Mononuclear cell (primary cell): ENCODE data around the gene ZBTB7C. TPM values are rescaled to one million over a fixed set of nuclear protein-coding genes. Genes with fewer than 3 reads are reported as not detected.

Experiments
- H3K27me3 ChIP-seq: 2 replicates; pipeline ENCODE4 v1.6.0; 2011; ENCODE audit warnings: low read length, control low read depth; ENCODE audit not compliant: insufficient read depth
- H3K4me1 ChIP-seq: 2 replicates; pipeline ENCODE4 v1.5.1; 2011; ENCODE audit warnings: mild to moderate bottlenecking, low read length, control low read depth; ENCODE audit not compliant: insufficient read depth
- H3K4me3 ChIP-seq: 2 replicates; pipeline ENCODE4 v1.5.1; 2011; ENCODE audit warnings: mild to moderate bottlenecking, low read length, moderate library complexity
- H3K9me3 ChIP-seq: 2 replicates; pipeline ENCODE4 v1.5.1; 2011; ENCODE audit warnings: low read depth, mild to moderate bottlenecking, control low read depth, low read length
- total RNA-seq: library from RNA; depleted of rRNA; stranded (reverse); fragments of >200 nt; gene quantifications from one replicate; pipeline ENCODE4 v1.2.3, GENCODE V29; 2012

Gene ZBTB7C
- total RNA-seq, 1 donor, result not detected

DNA sequence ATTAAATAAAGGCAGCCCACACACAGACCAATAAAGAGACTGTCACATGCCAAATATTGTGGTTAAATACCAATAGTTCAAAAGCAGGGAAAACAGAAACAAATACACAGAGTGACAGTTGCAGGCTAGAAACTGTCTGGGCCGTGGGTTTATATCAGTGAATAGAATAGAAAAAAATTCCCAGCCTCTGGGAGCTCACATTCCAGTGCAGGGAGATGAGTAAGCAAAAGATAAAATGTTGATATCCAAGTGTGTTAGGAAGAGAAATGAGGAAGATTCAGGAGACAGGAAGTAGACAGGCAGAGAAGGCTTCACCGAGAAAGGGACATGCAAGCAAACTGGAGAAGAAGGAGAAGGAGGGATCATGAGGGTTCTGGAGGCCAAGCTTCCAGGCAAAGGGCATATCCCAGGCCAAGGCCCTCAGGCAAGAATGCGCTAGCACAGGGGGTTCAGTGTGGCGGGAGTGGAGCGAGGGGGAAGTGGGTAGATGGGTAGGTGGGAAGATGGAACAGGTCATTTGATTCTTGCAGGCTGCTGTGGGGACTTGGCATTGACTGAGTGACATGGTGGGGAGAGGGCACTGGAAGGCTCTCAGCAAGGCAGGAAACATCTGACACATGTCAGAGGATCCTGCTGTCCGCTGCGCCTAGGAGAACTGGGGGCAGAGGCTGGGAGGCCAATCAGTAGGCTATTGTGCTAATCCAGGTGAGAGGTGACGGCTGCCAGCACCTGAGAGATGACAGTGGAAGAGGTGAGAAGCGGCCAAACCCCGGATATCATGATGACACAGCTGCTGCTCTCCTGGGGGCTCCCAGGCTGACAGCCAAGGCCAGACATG is 89.2 kb downstream of the ZBTB7C start:
- Histone ChIP-seq H3K4me3 (no peak overlapping the region), H3K27me3 (no peaks in the 10 kb centered on the region), H3K4me1 (no peaks in the 10 kb centered on the region), H3K9me3 (no peaks in the 10 kb centered on the region)

DNA sequence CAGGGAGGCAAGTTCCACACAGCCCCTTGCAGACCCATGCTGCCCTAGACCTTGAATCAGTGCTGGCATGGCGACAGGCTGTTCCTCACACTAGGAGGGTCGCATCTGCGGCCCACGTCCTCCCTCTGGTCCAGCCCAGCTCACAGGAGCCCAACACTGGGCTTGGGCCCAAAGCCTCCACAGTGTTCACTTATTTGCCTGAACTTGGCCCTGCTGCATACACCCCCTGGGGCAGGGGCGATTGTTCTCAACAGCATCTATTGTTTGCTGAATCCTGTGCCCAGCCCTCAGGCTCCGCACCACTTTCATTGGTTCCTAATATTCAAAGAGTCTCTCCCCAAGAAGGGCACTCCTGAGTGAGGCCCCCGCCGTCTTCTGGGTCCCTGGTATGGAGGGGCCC is 90.7 kb downstream of the ZBTB7C start:
- Histone ChIP-seq H3K4me3 (no peak overlapping the region), H3K4me1 (no peaks in the 10 kb centered on the region), H3K9me3 (no peaks in the 10 kb centered on the region), H3K27me3 (no peaks in the 10 kb centered on the region)

GRCh38 chr18:48317781-48318381 is 91.3 kb downstream of the ZBTB7C start:
- Histone ChIP-seq H3K4me1 (no peaks in the 10 kb centered on the region), H3K9me3 (no peaks in the 10 kb centered on the region), H3K27me3 (no peaks in the 10 kb centered on the region), H3K4me3 (no peak overlapping the region)

DNA sequence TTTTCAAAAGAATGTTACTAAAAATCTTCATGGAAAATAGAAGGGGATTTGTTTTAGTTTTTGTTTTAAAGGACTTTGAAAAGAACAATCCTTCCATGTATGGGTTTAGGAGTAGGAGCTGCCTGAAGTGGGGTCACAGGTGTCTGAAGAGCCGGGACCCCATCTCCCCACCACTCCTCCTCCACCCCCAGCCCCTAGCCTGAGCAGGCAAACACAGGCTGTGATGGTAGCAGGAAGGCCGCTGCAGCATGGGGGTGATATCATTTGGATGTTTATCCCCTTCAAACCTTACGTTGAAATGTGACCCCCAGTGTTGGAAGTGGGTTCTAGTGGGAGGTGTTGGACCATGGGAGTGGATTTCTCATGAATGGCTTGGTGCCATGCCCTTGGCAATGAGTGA is 93.0 kb downstream of the ZBTB7C start:
- no peaks in the 10 kb centered on the region for H3K4me1 ChIP-seq
- no peaks in the 10 kb centered on the region for H3K27me3 ChIP-seq
- H3K4me3 ChIP-seq, result no peak overlapping the region
- H3K9me3 ChIP-seq, result no peaks in the 10 kb centered on the region

DNA sequence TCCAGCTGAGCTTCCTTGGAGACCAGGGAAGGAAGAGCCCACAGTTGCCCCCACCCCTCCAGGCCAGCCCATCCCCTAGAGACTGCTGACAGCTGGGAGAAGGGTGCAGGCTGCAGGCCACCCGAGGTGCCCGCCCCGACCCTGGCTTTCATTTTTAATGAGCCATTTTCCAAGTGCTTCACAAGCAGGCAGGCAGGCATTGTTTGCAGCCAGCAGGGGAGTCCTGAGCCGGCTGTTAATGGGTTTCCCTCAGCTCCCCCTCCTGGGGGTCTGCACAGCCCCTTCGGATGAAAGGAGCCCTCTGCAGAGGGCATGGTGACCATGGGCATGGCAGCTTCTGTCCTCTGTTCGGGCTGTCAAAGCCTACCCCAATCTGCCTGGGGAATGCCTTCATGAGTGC is 94.5 kb downstream of the ZBTB7C start:
- Histone ChIP-seq H3K27me3 (no peaks in the 10 kb centered on the region), H3K4me3 (no peak overlapping the region), H3K9me3 (no peaks in the 10 kb centered on the region), H3K4me1 (no peaks in the 10 kb centered on the region)

DNA sequence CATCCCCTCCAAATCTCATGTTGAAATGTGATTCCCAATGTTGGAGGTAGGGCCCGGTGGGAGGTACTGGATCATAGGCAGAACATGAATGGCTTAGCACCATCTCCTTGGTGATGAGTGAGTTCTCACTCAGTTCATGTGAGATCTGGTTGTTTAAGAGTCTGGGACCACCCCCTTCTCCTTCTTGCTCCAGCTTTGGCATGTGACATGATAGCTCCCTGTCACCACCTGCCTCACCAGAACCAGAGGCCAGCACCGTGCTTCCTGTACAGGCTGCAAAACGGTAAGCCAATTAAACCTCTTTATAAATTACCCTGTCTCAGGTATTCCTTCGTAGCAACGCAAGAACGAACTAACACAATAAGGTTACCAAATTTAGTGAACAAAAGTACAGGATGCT is 95.4 kb downstream of the ZBTB7C start:
- no peaks in the 10 kb centered on the region for H3K9me3 ChIP-seq
- H3K27me3 ChIP-seq, result no peaks in the 10 kb centered on the region
- no peaks in the 10 kb centered on the region for H3K4me1 ChIP-seq
- no peak overlapping the region for H3K4me3 ChIP-seq

DNA sequence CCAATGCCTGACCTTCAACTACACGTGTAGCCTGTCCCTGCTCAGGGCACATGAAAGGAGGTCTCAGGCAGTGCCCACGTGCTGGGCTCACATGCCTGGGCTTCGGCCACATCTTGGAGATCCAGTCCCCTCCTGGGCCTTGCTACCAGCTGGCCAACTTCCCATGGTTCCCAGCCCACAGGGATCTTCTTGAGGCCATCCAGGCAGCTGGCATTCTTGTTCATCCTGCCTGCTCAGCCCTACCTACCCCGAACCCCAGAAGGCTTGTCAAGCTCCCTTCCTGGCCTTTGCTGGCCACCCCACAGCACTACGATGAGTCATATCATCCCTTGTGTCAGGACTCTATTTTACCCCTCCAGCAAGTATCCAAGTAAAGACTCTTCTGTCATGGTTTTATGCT is 97.1 kb downstream of the ZBTB7C start:
- Histone ChIP-seq H3K27me3 (no peaks in the 10 kb centered on the region), H3K4me3 (no peak overlapping the region), H3K9me3 (no peaks in the 10 kb centered on the region), H3K4me1 (no peaks in the 10 kb centered on the region)

- H3K4me3 ChIP-seq, result no peak overlapping the region
- H3K27me3 ChIP-seq, result no peaks in the 10 kb centered on the region
- no peaks in the 10 kb centered on the region for H3K9me3 ChIP-seq
- H3K4me1 ChIP-seq, result no peaks in the 10 kb centered on the region
These were observed 98.2 kb downstream of the ZBTB7C start for GRCh38 chr18:48310999-48311398.

DNA sequence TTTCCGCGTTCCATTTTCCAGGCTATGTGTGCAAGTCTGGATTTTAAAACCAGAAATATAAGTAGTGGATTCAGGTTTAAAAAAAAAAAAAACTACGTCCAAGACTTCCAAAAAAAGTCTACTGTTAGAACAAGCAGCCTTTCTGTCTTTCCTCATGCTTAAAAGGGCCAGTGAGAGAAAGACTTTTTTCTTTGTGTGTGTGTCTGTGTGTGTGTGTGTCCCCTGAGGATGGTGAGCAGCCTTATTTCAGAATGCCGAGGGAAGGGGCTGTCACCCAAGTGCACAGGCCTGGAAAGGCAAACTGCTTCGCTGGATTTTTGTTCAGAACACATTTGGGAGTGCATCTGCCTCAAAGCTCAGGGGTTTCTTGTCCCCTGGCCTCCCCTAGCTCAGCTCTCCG is 98.8 kb downstream of the ZBTB7C start:
- no peaks in the 10 kb centered on the region for H3K27me3 ChIP-seq
- H3K4me1 ChIP-seq, result no peaks in the 10 kb centered on the region
- H3K9me3 ChIP-seq, result no peaks in the 10 kb centered on the region
- H3K4me3 ChIP-seq, result no peak overlapping the region

DNA sequence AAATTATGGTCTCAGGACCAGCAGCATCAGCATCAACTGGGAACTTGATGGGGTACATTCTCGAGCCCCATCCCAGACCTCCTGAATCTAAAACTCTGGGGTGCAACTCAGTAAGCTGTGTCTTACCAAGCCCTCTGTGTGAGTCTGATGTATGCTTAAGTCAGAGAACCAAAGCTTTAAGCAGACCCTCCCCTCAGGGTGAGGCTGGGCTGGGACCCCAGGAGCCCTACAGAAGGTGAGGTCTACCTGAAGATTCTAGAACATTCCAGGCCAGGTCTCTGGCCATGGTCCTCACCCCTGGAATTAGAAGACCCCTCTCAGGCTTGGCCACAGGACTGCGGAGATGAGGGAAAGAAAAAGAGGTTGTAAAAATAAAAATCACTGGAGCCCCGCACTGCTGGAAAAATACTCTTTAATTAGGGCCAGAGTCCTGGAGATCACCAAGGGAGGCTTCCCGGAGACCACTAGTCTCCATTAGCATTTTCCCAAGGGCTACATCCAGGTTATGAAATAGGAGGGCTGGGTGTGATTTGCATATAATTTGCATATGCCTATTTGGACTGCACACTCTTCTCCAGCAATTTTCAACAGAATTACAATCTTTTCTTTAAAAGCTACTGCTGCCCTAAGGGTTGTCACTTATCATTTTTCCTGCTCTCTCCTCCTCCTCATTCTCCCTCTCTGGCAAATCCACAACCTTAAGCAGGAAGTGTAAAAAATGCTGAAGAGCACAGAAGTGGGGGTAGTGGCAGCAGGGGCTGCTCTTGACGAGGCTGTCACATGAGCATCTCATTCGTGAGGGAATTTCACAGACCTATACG is 100.2 kb downstream of the ZBTB7C start:
- no peaks in the 10 kb centered on the region for H3K9me3 ChIP-seq

GRCh38 chr18:48308027-48308635 is 101.1 kb downstream of the ZBTB7C start:
- no peaks in the 10 kb centered on the region for H3K9me3 ChIP-seq
- H3K4me1 ChIP-seq, result no peaks in the 10 kb centered on the region
- H3K4me3 ChIP-seq, result no peak overlapping the region

More for the DNA sequence above, 100.2 kb downstream of the ZBTB7C start:
- Histone ChIP-seq H3K4me3 (no peak overlapping the region), H3K4me1 (no peaks in the 10 kb centered on the region), H3K27me3 (no peaks in the 10 kb centered on the region)

GRCh38 chr18:48306838-48307237 is 102.3 kb downstream of the ZBTB7C start:
- no peaks in the 10 kb centered on the region for H3K27me3 ChIP-seq
- no peaks in the 10 kb centered on the region for H3K4me1 ChIP-seq
- H3K9me3 ChIP-seq, result no peaks in the 10 kb centered on the region
- no peak overlapping the region for H3K4me3 ChIP-seq

More at GRCh38 chr18:48308027-48308635, 101.1 kb downstream of the ZBTB7C start:
- no peaks in the 10 kb centered on the region for H3K27me3 ChIP-seq

DNA sequence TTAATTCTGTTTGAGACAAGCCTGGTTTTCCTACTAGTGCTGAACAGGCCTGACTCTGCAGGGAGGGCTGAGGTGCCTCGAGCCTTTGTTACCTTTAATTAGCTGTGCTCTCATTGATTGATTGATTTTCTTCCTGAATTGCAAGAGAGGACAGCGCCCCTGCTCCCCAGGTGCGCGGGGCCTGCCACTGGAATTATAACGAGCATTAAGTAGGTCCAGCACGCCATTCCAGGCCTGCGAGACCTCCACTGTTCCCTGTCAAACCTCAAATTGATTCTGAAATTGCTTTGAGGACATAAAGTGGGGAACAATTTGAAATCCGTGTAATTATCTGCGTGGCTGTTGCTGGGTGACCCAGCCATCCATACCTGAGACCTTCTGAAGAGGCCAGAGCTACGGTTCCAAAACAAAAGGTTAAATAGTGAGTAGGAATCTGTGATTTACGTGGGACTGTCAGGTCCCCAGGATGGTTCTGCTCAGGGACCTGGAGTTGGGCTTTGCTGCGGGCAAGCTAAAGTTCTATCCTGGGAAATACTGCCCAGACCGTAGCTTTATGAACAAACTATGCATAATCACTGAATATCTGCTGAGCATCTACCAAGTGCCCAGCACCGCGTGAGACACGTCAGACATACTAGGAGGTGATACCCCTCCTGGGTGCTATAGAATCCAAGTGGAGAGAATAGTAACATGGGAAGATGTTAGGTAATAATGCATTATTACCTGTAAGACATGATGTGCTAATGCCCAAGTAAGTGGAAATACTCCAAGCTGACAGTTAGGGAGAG is 104.1 kb downstream of the ZBTB7C start:
- Histone ChIP-seq H3K4me1 (peaks cover 7% of the 10 kb centered on the region), H3K9me3 (no peaks in the 10 kb centered on the region), H3K27me3 (no peaks in the 10 kb centered on the region), H3K4me3 (no peak overlapping the region)

DNA sequence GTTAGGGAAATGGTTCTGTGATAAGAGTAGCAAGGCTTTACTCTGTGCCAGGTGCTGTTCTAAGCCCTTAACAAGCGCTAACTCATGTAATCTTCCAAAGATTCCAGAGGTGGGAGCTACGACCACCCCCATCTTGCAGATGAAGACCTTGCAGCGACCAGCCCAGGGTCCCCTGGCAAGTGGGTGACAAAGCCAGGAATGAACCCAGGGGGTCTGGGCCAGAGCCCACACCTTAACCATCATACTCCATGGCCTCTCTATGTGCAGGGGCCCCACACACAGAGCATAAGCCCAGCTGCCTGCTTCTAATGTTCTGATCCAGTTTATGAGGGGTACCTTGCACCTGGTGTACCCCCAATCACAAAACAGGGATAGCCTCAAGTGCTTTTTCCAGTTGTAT is 105.3 kb downstream of the ZBTB7C start:
- Histone ChIP-seq H3K4me3 (no peak overlapping the region), H3K27me3 (no peaks in the 10 kb centered on the region), H3K4me1 (peaks cover 10% of the 10 kb centered on the region), H3K9me3 (no peaks in the 10 kb centered on the region)
